Measurements from ENCODE around the gene ZDHHC16. TPM values are rescaled to one million over a fixed set of nuclear protein-coding genes. Genes with fewer than 3 reads are reported as not detected.

The ZDHHC16 gene
- total RNA-seq, 1 experiment from 2014 or later, result 43.5 TPM

GRCh38 chr10:97451605-97452004 lies 5.6 kb downstream of the ZDHHC16 start:
- TF ChIP-seq CTCF (IDR thresholded peaks at IDR 0.05; ENCODE audit: insufficient read depth in 1 of 2, low read depth in 1 of 2, low read length in 1 of 2, severe bottlenecking in 1 of 2, unreplicated experiment in 1 of 2), result no peak
- BruUV-seq (replicated peaks), result no TSS peak
- no peak for DNase-seq
- intact Hi-C loops (cut with micrococcal nuclease; ENCODE audit: unreplicated experiment), result no loop called here
- H3K36me3 ChIP-seq (ENCODE audit: control insufficient read depth, insufficient read depth, low read length), result peaks cover 2% of the 10 kb centered on the region; the same call in 1 of the 2 replicates
- Mint-ChIP-seq H3K27me3 (ENCODE audit: insufficient read depth, unreplicated experiment) (no peaks in the 10 kb centered on the region), H3K4me3 (ENCODE audit: unreplicated experiment) (no peak overlapping the region), H3K36me3 (ENCODE audit: insufficient read depth, unreplicated experiment) (peaks cover 52% of the 10 kb centered on the region), H3K4me1 (ENCODE audit: low read depth, unreplicated experiment) (no peaks in the 10 kb centered on the region), H3K27ac (ENCODE audit: unreplicated experiment) (peak overlapping the region; percentile 53), H3K9me3 (ENCODE audit: unreplicated experiment) (no peaks in the 10 kb centered on the region)
- ChIA-PET CTCF (no interaction called here), POLR2A (interaction anchor here (0.7 kb wide), 1 partner anchor 17 kb away, joined by 3 read pairs; no protein-coding TSS in a partner anchor)
- no peak overlapping the region for H3K4me3 ChIP-seq (ENCODE audit: low read depth, low read length)
- H3K27me3 ChIP-seq (replicated peaks; ENCODE audit: control insufficient read depth, insufficient read depth, low read length), result no peaks in the 10 kb centered on the region
- no peaks in the 10 kb centered on the region for H3K9me3 ChIP-seq
- peaks cover 6% of the 10 kb centered on the region for H3K4me1 ChIP-seq

- Mint-ChIP-seq H3K27me3 (ENCODE audit: insufficient read depth, unreplicated experiment) (no peaks in the 10 kb centered on the region), H3K4me3 (ENCODE audit: unreplicated experiment) (no peak overlapping the region), H3K9me3 (ENCODE audit: unreplicated experiment) (no peaks in the 10 kb centered on the region), H3K36me3 (ENCODE audit: insufficient read depth, unreplicated experiment) (peaks cover 59% of the 10 kb centered on the region), H3K4me1 (ENCODE audit: low read depth, unreplicated experiment) (no peaks in the 10 kb centered on the region), H3K27ac (ENCODE audit: unreplicated experiment) (peak overlapping the region; percentile 53)
- peaks cover 6% of the 10 kb centered on the region for H3K4me1 ChIP-seq
- intact Hi-C loops (cut with micrococcal nuclease; ENCODE audit: unreplicated experiment), result no loop called here
- peaks cover 4% of the 10 kb centered on the region for H3K36me3 ChIP-seq (ENCODE audit: control insufficient read depth, insufficient read depth, low read length)
- no peaks in the 10 kb centered on the region for H3K9me3 ChIP-seq
- ChIA-PET CTCF (interaction anchor here (0.6 kb wide), 1 partner anchor 25 kb away, joined by 8 read pairs; no protein-coding TSS in a partner anchor), POLR2A (interaction anchor here (0.7 kb wide), 1 partner anchor 18 kb away, joined by 3 read pairs; no protein-coding TSS in a partner anchor)
- no peak overlapping the region for H3K4me3 ChIP-seq (ENCODE audit: low read depth, low read length)
- BruUV-seq (replicated peaks), result no TSS peak
- H3K27me3 ChIP-seq (replicated peaks; ENCODE audit: control insufficient read depth, insufficient read depth, low read length), result no peaks in the 10 kb centered on the region
- no peak for DNase-seq
- TF ChIP-seq CTCF (IDR thresholded peaks at IDR 0.05; ENCODE audit: insufficient read depth in 1 of 2, low read depth in 1 of 2, low read length in 1 of 2, severe bottlenecking in 1 of 2, unreplicated experiment in 1 of 2), result no peak
Measured at GRCh38 chr10:97452352-97452751, 6.4 kb downstream of the ZDHHC16 start.

- Histone ChIP-seq H3K4me1 (no peaks in the 10 kb centered on the region), H3K9me3 (no peaks in the 10 kb centered on the region), H3K27me3 (replicated peaks; ENCODE audit: control insufficient read depth, insufficient read depth, low read length) (no peaks in the 10 kb centered on the region), H3K36me3 (ENCODE audit: control insufficient read depth, insufficient read depth, low read length) (peaks cover 4% of the 10 kb centered on the region), H3K4me3 (ENCODE audit: low read depth, low read length) (no peak overlapping the region)
- ChIA-PET CTCF (no interaction called here), POLR2A (no interaction called here)
- Mint-ChIP-seq H3K4me1 (ENCODE audit: low read depth, unreplicated experiment) (no peaks in the 10 kb centered on the region), H3K27me3 (ENCODE audit: insufficient read depth, unreplicated experiment) (no peaks in the 10 kb centered on the region), H3K36me3 (ENCODE audit: insufficient read depth, unreplicated experiment) (peaks cover 81% of the 10 kb centered on the region), H3K27ac (ENCODE audit: unreplicated experiment) (peak overlapping the region; percentile 61), H3K4me3 (ENCODE audit: unreplicated experiment) (no peak overlapping the region), H3K9me3 (ENCODE audit: unreplicated experiment) (no peaks in the 10 kb centered on the region)
- no peak for TF ChIP-seq CTCF (IDR thresholded peaks at IDR 0.05; ENCODE audit: insufficient read depth in 1 of 2, low read depth in 1 of 2, low read length in 1 of 2, severe bottlenecking in 1 of 2, unreplicated experiment in 1 of 2)
- intact Hi-C loops (cut with micrococcal nuclease; ENCODE audit: unreplicated experiment), result no loop called here
- no TSS peak for BruUV-seq (replicated peaks)
- DNase-seq, result no peak
Measured at GRCh38 chr10:97454330-97455036, 8.5 kb downstream of the ZDHHC16 start.

All from Caco-2 (cell line).